GM23338 (cell line): ENCODE data around the gene ERC1. TPM values are rescaled to one million over a fixed set of nuclear protein-coding genes. Genes with fewer than 3 reads are reported as not detected.

Experiments
- ATAC-seq: fragments of 200-7000 bp; cut with Tn5 transposase; 3 replicates; pipeline ENCODE4 v1.9.1; 2020
- DNase-seq: peaks from one replicate; pipeline ENCODE4 v3.0.0-alpha.2; 2015; ENCODE audit warnings: low spot score
- H2AFZ ChIP-seq: fragments of 200-600 bp; sonication (generic); 2 replicates; pipeline ENCODE4 v1.8.0; 2016; ENCODE audit warnings: antibody characterized with exemption, mild to moderate bottlenecking, moderate library complexity
- H3F3A ChIP-seq: fragments of 200-600 bp; sonication (generic); replicated peaks from 2 replicates; pipeline ENCODE4 v1.8.0; 2017; ENCODE audit warnings: antibody characterized with exemption, mixed run types, low read depth
- H3K27ac ChIP-seq: fragments of 200-600 bp; sonication (generic); 2 replicates; pipeline ENCODE4 v1.6.1; 2016; ENCODE audit warnings: low read depth
- H3K27me3 ChIP-seq: fragments of 200-600 bp; sonication (generic); 2 replicates; pipeline ENCODE4 v1.8.0; 2016; ENCODE audit warnings: mild to moderate bottlenecking, mixed run types, moderate library complexity; ENCODE audit not compliant: insufficient read depth
- H3K36me3 ChIP-seq: fragments of 200-600 bp; sonication (generic); 2 replicates; pipeline ENCODE4 v1.8.0; 2016; ENCODE audit warnings: mild to moderate bottlenecking; ENCODE audit not compliant: insufficient read depth
- H3K4me1 ChIP-seq: fragments of 200-600 bp; sonication (generic); 2 replicates; pipeline ENCODE4 v1.8.0; 2016; ENCODE audit warnings: mild to moderate bottlenecking, moderate library complexity; ENCODE audit not compliant: insufficient read depth
- H3K4me2 ChIP-seq: fragments of 200-600 bp; sonication (generic); 2 replicates; pipeline ENCODE4 v1.7.1; 2017; ENCODE audit warnings: mixed run types
- H3K4me3 ChIP-seq: fragments of 200-600 bp; sonication (generic); 2 replicates; pipeline ENCODE4 v1.6.1; 2016; ENCODE audit warnings: mixed run types
- H3K79me2 ChIP-seq: fragments of 200-600 bp; sonication (generic); replicated peaks from 2 replicates; pipeline ENCODE4 v1.8.0; 2017; ENCODE audit warnings: mild to moderate bottlenecking; ENCODE audit not compliant: insufficient read depth
- H3K9me2 ChIP-seq: fragments of 200-600 bp; sonication (generic); 2 replicates; pipeline ENCODE4 v1.8.0; 2017; ENCODE audit not compliant: insufficient read depth
- H4K20me1 ChIP-seq: fragments of 200-600 bp; sonication (generic); replicated peaks from 2 replicates; pipeline ENCODE4 v1.8.0; 2017; ENCODE audit warnings: mild to moderate bottlenecking; ENCODE audit not compliant: insufficient read depth
- H3K27ac Mint-ChIP-seq: 2 replicates; pipeline ENCODE4 v1.8.0; 2020; ENCODE audit warnings: inconsistent platforms, mild to moderate bottlenecking, moderate library complexity, mixed read lengths
- H3K27me3 Mint-ChIP-seq: 3 replicates; pipeline ENCODE4 v1.8.0; 2022; ENCODE audit warnings: low read depth, mild to moderate bottlenecking, moderate library complexity, mixed read lengths, inconsistent platforms; ENCODE audit not compliant: insufficient read depth, poor library complexity
- H3K36me3 Mint-ChIP-seq: 3 replicates; pipeline ENCODE4 v1.8.0; 2021; ENCODE audit warnings: low read depth, mild to moderate bottlenecking, inconsistent platforms, moderate library complexity, mixed read lengths
- H3K4me1 Mint-ChIP-seq: 3 replicates; pipeline ENCODE4 v1.8.0; 2020; ENCODE audit warnings: mild to moderate bottlenecking, inconsistent platforms, mixed read lengths
- H3K4me3 Mint-ChIP-seq: 3 replicates; pipeline ENCODE4 v1.8.0; 2021; ENCODE audit warnings: moderate library complexity, mild to moderate bottlenecking, inconsistent platforms, mixed read lengths
- H3K9me3 Mint-ChIP-seq: 3 replicates; pipeline ENCODE4 v1.8.0; 2020; ENCODE audit warnings: moderate library complexity, mild to moderate bottlenecking, inconsistent platforms, mixed read lengths
- CREB1 ChIP-seq: fragments of 250-450 bp; sonication (Bioruptor Pico); IDR thresholded peaks from 2 replicates; pipeline ENCODE4 v1.5.0; 2020; ENCODE audit warnings: low read depth, mild to moderate bottlenecking, moderate library complexity
- CTCF ChIP-seq, 2 experiments: fragments of 200-600 bp in 1 of 2; sonication (generic) in 1 of 2; conservative IDR thresholded peaks; 2 replicates each; pipeline versions ENCODE4 v1.5.1 to v1.6.1; 2016 to 2017; ENCODE audit warnings: antibody characterized with exemption in 2 of 2, low read depth in 2 of 2, mild to moderate bottlenecking in 2 of 2, moderate library complexity in 1 of 2
- ETS1 ChIP-seq: IDR thresholded peaks from 2 replicates; pipeline ENCODE4 v1.6.1; 2016; ENCODE audit warnings: antibody characterized with exemption
- EZH2 ChIP-seq: fragments of 200-600 bp; sonication (generic); IDR thresholded peaks from one replicate; pipeline ENCODE4 v1.8.0; 2017; ENCODE audit warnings: antibody characterized with exemption, mild to moderate bottlenecking, low read depth; ENCODE audit not compliant: unreplicated experiment
- EZH2phosphoT487 ChIP-seq: fragments of 200-600 bp; sonication (generic); IDR thresholded peaks from one replicate; pipeline ENCODE4 v1.8.1; 2018; ENCODE audit warnings: antibody characterized with exemption; ENCODE audit not compliant: unreplicated experiment
- JUNB ChIP-seq: IDR thresholded peaks from one replicate; pipeline ENCODE4 v1.6.1; 2016; ENCODE audit warnings: antibody characterized with exemption; ENCODE audit not compliant: unreplicated experiment
- NANOG ChIP-seq: IDR thresholded peaks from 2 replicates; pipeline ENCODE4 v1.6.1; 2016; ENCODE audit warnings: antibody characterized with exemption, borderline replicate concordance
- POLR2AphosphoS5 ChIP-seq: IDR thresholded peaks from 2 replicates; pipeline ENCODE4 v1.6.1; 2016; ENCODE audit warnings: antibody characterized with exemption, low read depth
- STAT1 ChIP-seq: IDR thresholded peaks from one replicate; pipeline ENCODE4 v1.6.1; 2016; ENCODE audit warnings: antibody characterized with exemption; ENCODE audit not compliant: unreplicated experiment
- ZNF114 ChIP-seq: fragments of 250-450 bp; sonication (Bioruptor Pico); IDR thresholded peaks from 2 replicates; pipeline ENCODE4 v1.5.0; 2020; ENCODE audit warnings: mild to moderate bottlenecking, moderate library complexity
- ZNF331 ChIP-seq: fragments of 250-450 bp; sonication (Bioruptor Pico); IDR thresholded peaks from 2 replicates; pipeline ENCODE4 v1.5.0; 2020; ENCODE audit warnings: low read depth, mild to moderate bottlenecking, moderate library complexity
- ZNF462 ChIP-seq: fragments of 250-450 bp; sonication (Bioruptor Pico); IDR thresholded peaks from 2 replicates; pipeline ENCODE4 v1.5.0; 2020; ENCODE audit warnings: mild to moderate bottlenecking, moderate library complexity
- polyA plus RNA-seq: library from polyadenylated mRNA; unstranded; fragments of >200 nt; fragmentation: Nextera tagmentation; extraction: Ambion mirVana; gene quantifications from 2 replicates; pipeline ENCODE4 v1.2.1, GENCODE V29; 2016
- total RNA-seq: library from RNA; depleted of rRNA; stranded (reverse); fragments of >200 nt; shearing (Covaris generic); gene quantifications from 2 replicates; pipeline ENCODE4 v1.2.3, GENCODE V29; 2014

ERC1 gene
- total and polyA plus RNA-seq, 2 experiments from 2014 or later, result 28.1 to 35.3 TPM

GRCh38 chr12:1006255-1006654 lies 15.2 kb downstream of the ERC1 start (continued):
- TF ChIP-seq ETS1, result no peak
- no peak for TF ChIP-seq CREB1 (CRISPR knock-in tag)
- no peak for TF ChIP-seq ZNF331

GRCh38 chr12:1007276-1007675 lies 16.3 kb downstream of the ERC1 start:
- H3K36me3 ChIP-seq, result no peaks in the 10 kb centered on the region; the same call in 1 of the 2 replicates
- peaks cover 84% of the 10 kb centered on the region for H3K79me2 ChIP-seq
- ATAC-seq, result no peak
- Mint-ChIP-seq H3K9me3 (no peaks in the 10 kb centered on the region), H3K4me3 (no peak overlapping the region), H3K4me1 (peaks cover 8% of the 10 kb centered on the region; the same call in 2 of the 3 replicates), H3K27ac (no peak overlapping the region), H3K27me3 (peaks cover 3% of the 10 kb centered on the region), H3K36me3 (no peaks in the 10 kb centered on the region)
- no peaks in the 10 kb centered on the region; the same call in 1 of the 2 replicates for H4K20me1 ChIP-seq
- H3K27me3 ChIP-seq, result no peaks in the 10 kb centered on the region
- no peak for DNase-seq
- no peak overlapping the region for H3K27ac ChIP-seq
- no peaks in the 10 kb centered on the region for H3K4me1 ChIP-seq
- H3K9me2 ChIP-seq, result no peaks in the 10 kb centered on the region
- no peak overlapping the region for H2AFZ ChIP-seq
- no peaks in the 10 kb centered on the region for H3F3A ChIP-seq
- H3K4me2 ChIP-seq, result no peak overlapping the region
- no peak overlapping the region for H3K4me3 ChIP-seq
- TF ChIP-seq POLR2AphosphoS5 (no peak), JUNB (no peak), ZNF114 (CRISPR knock-in tag) (no peak), ZNF331 (no peak), CTCF (conservative IDR thresholded peaks at IDR 0.05; ENCODE audit: low read depth in 2 of 2) (no peak), EZH2 (no peak), STAT1 (no peak), NANOG (no peak), EZH2phosphoT487 (no peak), ETS1 (no peak), CREB1 (CRISPR knock-in tag) (no peak), ZNF462 (CRISPR knock-in tag) (no peak)
